Hepatic stellate cell (primary cell): Measurements from ENCODE around the gene F2.

Source experiments
- DNase-seq: peaks from one replicate; pipeline ENCODE4 v3.0.0; 2011; ENCODE audit warnings: low spot score

Gene F2

DNA sequence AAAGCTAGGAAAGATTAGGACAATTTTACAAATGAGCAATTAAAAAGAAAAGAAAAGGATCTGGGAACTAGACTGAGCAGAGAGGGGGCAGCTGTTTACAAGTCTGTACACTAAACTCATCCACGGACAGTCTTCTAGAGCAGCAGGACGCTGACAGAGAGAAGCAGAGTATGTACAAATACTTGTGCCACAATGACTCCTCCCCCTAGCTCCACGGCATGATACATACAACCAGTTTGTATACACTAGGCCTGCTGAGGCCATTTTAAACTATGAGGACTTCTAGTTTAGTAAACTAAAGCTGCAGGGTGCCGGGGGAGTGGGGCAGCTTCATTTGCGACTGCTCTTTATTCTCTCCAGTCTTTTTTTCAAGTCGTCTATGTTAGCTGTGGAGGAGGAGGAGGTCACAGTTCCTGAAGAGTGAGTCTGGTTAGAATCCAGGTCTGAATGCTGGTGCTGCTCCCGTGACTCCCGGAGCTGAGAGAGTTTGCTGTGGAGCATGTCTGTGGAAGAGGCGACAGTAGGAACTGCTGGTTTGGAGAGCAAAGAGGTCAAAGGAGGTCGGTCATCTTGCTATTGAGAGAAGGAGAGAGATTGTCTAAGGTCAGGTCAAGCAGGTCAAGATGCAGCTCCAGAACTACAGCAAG, 24.8 kb downstream of the F2 start:
- DNase-seq = no peak

DNA sequence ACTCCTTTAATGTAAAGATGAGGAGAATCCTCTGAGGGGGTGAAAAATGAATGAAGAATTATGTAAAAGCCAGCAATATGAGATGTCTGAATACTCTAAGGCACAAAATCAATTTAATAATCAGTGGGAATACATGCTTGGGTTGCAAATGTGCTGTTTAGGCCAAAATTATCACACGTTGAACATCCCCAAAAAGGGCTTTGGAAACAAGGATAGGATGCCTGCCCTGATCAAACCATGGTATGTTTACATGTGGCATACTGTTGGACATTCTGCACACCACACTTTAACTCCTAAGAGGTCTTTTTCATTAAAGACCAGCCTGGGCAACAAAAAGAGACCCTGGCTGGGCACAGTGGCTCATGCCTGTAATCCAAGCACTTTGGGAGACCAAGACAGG, 26.3 kb downstream of the F2 start:
- no peak for DNase-seq

DNA sequence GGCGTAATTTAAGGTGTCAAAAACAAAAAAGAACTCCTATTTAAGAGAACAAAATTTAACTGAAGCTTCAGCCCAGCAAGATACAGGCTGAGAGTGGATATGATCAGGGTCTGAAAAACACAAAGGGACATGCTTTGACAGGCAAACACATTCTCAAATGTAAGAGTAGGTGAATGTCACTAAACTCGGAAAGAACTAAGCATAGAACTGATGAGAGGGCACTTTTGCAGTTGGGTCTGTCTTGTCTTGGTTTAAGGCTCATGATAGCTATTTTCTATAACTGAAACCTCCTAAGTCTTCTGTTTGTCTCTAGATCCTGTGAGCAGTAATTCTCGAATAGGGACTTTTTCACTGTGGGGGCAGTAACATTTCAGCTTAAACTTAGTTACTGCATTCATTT, 27.0 kb downstream of the F2 start:
- no peak for DNase-seq

DNA sequence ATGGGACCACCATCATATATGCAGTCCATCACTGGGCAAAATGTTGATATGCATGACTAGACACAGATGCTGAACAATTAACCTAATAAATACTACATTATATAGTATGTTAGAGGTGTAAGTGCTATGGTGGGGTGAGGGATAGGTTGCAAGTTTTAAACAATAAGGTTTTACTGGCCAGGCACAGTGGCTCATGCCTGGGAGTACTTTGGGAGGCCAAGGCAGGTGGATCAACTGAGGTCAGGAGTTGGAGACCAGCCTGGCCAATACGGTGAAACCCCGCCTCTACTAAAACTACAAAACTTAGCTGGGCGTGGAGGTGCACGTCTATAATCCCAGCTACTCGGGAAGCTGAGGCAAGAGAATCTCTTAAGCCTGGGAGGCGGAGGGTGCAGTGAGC, 28.1 kb downstream of the F2 start:
- no peak for DNase-seq

DNA sequence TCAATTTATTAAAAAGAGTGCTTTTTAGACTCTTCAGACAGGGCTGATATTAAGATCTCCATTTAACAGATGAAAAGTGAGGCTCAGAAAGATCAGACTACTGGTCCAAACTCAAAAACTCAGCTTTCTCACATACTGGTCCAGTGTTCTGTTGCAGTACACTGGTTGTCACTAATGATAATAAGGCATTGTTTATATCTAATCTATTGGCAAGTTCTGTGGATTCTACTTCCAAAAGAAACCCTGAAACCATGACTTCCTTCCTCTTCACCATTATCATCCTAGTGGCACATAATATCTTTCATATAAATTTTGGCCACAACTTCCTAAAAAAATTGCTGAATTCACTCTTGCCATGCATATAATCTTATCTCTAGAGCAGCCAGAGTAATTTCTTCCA, 36.9 kb downstream of the F2 start:
- no peak for DNase-seq

DNA sequence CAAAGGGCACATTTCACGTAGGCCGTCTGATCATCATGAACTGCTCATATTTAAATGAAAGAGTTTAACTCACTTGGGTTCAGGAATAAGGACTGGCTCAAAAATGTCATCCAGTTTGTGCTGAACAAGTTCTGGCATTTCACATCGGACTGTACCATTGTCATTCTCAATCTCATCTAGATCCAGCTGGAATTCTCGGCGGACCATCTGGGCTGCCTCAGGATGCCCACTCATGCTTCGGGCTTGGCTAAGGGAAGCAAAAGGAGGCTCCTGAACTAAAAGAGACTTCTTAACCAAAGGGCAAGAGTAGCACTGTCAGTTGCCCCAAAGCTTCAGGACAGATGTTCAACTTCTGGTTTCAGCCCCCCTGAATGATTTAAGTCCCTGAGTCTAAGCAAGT, 40.2 kb downstream of the F2 start:
- no peak for DNase-seq

DNA sequence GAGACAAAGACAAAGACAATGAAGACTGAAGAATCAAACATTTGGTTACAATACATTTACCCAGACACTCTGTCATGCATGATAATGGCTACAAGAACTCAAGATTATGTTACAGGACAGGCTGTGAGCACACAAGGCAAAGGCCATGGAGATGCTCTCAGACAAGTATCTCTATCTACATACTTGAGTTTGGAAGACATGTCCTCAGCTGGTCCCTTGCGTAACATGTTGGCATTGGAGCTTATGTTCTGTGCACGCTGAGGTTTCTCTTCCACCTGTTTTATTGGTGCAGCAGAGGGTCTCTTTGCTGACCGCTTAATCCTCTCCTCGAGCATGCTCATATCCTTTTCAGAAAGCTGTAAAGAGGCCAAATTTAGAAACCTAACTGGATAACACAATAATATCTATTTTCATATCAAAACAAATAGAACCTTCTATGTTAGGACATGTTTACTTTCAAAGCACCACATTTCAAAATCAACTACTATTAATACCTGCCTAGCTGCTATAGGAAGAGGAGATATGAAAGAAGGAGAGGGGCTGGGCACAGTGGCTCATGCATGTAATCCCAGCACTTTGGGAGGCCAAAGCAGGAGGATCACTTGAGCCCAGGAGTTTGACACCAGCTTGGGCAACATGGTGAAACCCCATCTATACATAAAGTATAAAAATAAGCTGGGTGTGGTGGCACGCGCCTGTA, 41.6 kb downstream of the F2 start:
- DNase-seq = no peak

DNA sequence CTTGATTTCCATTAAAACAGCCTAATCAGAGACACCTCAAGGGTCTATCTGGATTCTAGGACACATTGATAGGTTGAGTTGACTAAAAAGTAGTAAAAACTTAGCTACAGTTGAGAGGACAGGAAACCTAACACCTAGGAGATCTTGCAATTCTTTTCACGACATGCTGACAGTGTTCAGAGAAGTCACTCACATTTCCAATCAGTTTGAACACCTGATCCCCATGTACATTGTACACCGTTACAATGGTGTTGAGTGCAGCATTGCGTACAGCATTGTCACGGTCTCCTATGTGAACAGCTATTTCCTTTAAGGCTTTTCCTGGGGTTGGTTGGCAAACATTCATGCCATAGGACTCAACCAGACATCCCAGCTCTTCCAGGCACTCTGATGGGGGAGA, 42.8 kb downstream of the F2 start:
- no peak for DNase-seq

DNA sequence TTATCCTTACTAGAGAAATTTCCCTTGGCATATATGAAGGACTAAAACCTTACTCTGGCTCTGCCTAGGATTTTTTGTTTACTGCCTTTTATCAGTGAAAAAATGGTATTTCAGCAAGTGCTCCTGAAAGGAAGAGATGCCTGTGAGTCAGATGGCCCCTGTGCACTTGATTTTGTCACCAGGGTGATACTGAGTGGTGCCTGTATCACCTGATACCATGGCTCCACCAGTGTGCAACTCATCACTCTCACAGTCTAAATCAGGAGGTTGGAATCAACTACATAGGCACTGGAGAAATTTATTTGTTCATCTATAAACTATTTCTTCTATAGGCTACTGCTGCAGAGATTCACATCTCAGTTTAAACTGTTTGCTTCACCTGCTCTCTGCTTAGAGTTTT, 43.2 kb downstream of the F2 start:
- no peak for DNase-seq

DNA sequence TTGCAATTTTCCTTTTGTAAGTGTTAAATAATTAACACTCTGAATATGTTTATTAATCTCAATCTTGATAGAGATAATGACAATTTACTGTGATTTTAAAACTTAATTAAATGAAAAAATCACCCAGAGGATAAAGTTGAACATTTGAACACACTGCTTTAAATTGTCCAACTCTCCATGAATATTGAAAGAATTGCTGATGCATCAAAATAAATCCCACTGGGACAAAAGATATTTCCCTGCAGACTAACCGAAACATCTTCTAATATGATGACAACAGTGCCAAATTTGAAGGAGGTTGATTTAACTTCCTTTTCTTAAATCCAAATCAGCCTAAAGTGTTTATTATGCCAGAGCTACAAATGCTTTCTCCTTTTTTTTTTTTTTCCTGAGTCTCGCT, 47.6 kb downstream of the F2 start:
- DNase-seq = no peak

DNA sequence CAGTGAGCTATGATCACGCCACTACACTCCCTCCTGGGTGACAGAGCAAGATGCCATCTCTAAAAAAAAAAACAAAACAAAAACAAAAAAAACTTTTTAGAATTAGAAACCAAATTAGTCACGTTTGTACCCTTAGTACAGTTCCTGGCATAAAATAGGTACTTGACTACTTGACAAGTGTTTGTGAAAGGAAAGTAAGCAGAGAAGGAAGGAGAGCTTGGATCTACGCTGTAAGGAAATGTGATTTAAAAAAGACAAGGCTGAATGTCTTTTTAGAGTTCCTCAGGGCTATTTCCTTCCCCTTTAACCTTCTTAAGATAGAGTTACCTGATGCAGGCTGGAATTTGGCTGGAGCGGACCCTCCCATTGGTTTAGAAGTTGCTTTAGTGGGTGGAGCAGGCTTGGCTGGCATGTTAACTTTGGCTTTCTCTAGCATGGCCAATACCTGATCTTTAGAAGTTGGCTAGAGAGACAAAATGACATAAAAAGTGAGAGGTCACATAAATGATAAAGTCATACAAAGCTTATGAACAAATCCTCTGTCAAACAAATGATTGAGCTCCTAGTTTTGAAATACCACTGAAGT, 50.7 kb downstream of the F2 start:
- no peak for DNase-seq

DNA sequence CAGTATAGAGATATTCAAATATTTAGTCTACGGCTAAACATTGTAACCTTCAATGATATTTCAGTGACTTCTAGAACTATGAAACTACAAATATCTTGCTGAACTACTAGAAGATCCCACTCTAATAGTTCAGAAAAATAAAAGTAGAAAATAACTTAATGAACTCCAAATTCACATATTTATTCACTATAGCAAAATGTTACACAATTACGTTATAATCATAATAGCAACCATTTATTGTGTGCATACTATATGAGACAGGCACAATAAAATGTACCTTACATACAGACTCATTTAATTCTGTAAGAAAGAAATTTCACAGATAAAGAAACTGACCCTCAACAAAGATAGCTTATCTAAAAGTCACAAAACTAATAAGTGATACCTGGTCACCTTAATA, 57.9 kb downstream of the F2 start:
- no peak for DNase-seq

DNA sequence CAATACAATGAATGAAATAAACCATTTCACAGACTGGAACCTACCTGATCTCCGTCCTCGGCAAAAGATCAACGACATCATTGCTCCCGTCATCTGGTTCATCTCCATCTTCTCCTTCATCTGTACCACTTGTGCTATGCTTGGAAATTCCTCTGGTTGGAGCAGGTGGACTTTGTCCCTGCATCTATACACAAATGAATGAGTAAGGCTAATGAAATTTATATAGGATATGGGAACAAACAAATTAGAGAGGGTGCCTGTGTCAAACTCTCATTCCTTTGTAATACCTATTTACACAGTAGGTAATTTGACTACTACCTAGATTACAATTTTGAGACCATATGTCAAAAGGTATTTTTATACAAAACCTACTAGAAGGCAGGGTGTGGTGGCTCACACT, 59.4 kb downstream of the F2 start:
- DNase-seq = no peak
